Measurements from ENCODE around the gene CCDC24. TPM values are rescaled to one million over a fixed set of nuclear protein-coding genes. Genes with fewer than 3 reads are reported as not detected.

Gene CCDC24
- total RNA-seq, 1 experiment from 2014 or later, result 15.8 TPM

- DNase-seq (ENCODE audit: low spot score), result no peak
These were observed 28.4 kb upstream of the CCDC24 start for GRCh38 chr1:43963006-43963405.

- DNase-seq (ENCODE audit: low spot score), result no peak
These were observed 27.5 kb upstream of the CCDC24 start for GRCh38 chr1:43963890-43964289.

DNA sequence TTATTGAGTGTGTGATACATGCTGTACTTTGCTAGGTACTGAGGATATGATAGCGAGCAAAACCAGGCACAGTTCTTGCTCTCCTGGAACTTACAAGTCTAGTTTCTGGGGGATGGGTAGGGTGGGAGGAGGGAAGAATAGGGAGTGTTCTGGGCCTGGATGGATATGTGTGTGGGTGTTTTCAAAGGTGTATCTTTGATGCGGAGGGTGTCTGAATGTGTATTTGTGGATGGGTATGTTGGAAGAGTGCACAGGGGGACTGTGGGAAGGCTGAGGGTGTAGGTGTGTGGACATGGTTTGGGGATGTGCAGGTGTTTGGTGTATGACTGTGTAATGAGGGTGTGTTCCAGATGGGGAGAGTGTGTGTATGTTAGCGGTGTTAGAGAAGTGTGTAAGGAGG lies 26.1 kb upstream of the CCDC24 start:
- no peak for DNase-seq (ENCODE audit: low spot score)

GRCh38 chr1:43968348-43968948 lies 23.0 kb upstream of the CCDC24 start:
- no peak for DNase-seq (ENCODE audit: low spot score)

GRCh38 chr1:43969416-43969745 lies 22.0 kb upstream of the CCDC24 start:
- DNase-seq (ENCODE audit: low spot score), result no peak

DNA sequence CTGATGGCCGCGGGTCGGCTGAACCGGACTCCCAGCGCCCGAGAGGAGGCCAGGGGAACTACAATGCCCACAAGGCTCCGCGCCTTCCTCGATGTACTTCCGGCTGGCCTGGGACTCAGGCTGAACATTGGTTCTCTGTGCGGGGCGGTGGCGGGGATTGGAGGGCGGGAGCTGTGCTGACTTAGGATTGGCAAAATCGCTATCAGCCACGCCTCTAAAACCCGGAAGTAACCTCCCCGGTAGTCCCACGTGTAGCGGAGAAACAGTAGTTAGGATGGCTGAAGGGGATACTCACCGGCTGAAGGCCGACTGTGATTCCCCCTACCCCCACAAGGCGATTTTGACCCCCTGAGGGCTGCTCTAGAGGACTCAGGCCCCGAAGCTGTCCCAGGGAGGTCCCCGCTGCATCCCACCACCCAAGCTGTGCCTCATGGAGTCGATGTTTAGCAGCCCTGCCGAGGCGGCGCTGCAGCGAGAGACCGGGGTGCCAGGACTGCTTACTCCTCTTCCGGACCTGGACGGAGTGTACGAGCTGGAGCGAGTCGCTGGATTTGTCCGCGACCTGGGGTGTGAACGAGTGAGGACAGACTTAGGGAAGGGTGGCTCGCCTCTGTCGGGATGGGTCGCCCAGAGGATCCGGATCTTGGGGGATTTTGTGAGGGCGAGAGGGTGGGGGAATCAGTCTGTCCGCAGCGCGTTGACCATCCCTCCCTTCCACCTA lies 21.5 kb upstream of the CCDC24 start, which contains the start of gene DPH2:
TSS of gene DPH2 (plus strand) at position 265 of the 721 bp plus-strand sequence. CDS start at position 431, 166 bp downstream.
- peak; percentile 98 for DNase-seq (ENCODE audit: low spot score)

GRCh38 chr1:43970502-43970901 lies 20.9 kb upstream of the CCDC24 start:
- no peak for DNase-seq (ENCODE audit: low spot score)

- no peak for DNase-seq (ENCODE audit: low spot score)
These were observed 20.5 kb upstream of the CCDC24 start for GRCh38 chr1:43970911-43971310.

DNA sequence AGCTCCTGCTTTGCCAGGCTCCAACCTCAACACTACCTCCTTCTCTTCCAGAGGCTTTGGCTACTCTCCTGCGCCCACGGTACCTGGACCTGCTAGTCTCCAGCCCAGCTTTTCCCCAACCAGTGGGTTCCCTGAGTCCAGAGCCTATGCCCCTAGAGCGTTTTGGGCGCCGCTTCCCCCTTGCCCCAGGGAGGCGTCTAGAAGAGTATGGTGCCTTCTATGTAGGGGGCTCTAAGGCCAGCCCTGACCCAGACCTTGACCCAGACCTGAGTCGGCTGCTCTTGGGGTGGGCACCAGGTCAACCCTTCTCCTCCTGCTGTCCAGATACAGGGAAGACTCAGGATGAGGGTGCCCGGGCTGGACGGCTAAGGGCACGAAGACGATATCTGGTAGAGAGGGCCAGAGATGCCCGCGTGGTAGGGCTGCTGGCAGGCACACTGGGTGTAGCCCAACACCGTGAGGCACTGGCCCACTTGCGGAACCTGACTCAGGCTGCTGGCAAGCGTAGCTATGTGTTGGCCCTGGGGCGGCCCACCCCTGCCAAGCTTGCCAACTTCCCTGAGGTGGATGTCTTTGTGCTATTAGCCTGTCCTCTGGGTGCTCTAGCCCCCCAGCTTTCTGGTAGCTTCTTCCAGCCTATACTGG lies 19.9 kb upstream of the CCDC24 start:
- DNase-seq (ENCODE audit: low spot score), result no peak

GRCh38 chr1:43973981-43974442 lies 17.4 kb upstream of the CCDC24 start:
- no peak for DNase-seq (ENCODE audit: low spot score)

DNA sequence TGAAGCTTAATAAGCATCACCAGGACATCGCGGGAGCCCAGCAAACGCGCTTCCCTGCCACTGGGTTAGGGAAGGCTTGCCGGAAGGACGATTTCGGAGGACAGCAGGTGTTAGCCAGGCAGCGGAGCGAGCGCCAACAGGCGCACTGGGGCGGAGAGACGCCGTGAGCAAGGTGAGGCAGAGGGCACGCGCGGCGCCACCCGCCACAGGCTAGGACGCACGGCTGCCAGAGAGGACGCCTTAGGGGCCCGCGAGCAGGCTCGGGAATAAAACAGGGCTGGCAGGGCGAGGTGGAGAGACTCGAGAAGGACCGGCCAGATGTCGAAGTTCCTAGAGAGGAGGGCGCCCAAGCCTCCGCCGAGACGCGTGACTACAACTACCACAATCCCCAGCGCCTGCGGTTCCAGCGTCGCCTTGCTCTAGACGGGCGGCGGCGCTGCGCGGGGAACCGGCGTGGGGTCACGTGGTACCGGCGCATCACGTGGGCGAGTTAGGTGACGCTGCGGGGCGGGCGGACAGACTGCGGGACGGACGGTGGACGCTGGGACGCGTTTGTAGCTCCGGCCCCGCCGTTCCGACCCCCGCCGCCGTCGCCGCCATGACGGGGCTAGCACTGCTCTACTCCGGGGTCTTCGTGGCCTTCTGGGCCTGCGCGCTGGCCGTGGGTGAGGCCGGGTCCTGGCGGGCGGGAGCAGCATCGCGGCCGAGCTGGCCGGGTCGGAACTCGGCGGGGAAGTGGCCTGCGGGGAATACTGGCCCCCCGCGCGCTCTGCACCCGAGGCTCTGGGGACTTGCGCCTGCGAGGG lies 16.8 kb upstream of the CCDC24 start, which contains the start of gene ATP6V0B:
TSS of gene ATP6V0B (plus strand) at position 518 of the 806 bp plus-strand sequence. CDS start at position 599, 81 bp downstream.
- DNase-seq (ENCODE audit: low spot score), result peak; percentile 95

DNA sequence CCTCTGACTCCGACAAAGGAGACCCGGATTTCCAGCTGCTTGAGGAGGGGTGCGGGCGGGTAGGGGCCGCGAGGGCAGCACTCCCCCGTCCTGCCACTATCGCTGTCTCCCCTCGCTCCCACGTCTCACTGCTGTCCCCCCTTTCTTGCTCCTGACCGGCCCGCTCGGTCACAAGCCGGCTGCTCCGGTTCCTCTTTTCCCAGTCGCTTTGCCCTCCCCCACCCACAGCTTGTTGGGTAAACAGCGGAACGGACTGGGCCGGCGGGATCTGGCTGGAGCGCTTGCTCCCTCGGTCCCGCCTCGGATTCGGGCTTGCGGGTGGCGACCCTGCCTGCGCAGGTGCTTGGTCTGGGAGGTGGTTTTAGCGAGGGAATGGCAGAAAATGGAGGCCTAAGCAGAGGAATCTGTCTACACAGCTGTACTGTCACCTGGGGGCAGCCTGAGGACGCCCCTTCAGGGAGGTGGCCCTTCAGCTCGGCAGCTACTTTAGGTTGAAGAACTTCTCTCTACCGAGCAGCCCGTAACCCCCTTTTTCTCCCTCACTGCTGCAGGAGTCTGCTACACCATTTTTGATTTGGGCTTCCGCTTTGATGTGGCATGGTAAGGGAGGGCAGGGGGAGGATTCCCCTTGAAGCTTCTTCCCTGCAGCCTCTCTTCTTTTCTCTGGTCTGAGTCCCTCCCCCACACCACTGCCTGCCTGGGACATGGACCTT lies 16.0 kb upstream of the CCDC24 start:
- no peak for DNase-seq (ENCODE audit: low spot score)

GRCh38 chr1:43976045-43976444 lies 15.4 kb upstream of the CCDC24 start:
- DNase-seq (ENCODE audit: low spot score), result no peak

DNA sequence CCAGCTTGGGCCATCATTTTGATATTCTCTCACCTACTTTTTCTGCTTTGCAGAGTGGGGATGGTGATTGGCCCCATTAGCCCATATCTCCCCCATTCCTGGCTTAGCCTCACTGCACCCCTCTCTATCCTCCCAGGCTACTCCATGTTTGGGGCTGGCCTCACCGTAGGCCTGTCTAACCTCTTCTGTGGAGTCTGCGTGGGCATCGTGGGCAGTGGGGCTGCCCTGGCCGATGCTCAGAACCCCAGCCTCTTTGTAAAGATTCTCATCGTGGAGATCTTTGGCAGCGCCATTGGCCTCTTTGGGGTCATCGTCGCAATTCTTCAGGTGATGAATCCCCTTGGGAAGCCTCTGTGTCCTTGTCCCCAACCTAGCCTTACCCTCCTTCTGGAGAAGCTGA lies 14.5 kb upstream of the CCDC24 start:
- no peak for DNase-seq (ENCODE audit: low spot score)

DNA sequence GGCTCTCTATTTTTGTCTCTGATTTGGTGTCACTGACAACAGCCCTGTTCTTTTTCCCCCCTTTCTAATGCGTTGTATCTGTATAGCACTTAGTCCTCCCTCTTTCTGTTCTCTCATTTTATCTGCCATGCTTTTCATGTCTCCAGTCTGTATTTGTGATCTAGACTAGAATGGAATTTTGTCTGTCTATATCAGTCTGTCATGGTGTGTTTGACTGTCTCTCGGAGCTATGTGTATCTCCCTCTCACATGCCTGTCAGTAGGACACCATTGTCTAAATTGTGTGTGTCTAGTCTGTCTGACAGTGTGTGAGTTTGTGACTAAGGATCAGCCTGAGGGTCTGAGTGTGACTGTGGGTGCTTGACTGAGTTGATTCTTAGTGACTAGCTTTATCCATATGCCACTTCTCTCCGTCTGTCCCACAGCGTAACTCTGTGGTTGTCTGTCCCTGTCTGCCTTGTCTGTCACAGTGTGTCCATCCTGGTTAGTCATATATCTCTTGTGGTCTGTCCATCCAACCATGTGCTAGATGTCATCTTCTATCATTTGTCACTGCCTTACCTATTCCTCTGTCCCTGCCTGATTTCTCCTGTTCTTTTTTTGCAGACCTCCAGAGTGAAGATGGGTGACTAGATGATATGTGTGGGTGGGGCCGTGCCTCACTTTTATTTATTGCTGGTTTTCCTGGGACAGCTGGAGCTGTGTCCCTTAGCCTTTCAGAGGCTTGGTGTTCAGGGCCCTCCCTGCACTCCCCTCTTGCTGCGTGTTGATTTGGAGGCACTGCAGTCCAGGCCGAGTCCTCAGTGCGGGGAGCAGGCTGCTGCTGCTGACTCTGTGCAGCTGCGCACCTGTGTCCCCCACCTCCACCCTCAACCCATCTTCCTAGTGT lies 13.8 kb upstream of the CCDC24 start:
- DNase-seq (ENCODE audit: low spot score), result no peak

DNA sequence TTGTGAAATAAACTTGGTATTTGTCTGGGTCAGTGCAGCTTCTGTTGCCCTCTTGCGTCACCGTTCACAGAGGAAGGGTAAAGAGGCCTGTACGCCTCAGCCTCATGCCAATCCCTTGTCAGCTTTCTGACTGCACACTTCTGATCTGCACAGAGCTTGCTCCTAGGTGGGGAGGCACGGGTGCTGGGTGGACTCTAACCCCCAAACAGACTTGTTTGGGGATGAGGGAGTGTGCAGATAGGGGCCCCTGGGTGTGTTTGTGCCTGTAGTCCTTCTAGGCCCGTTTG lies 13.2 kb upstream of the CCDC24 start:
- no peak for DNase-seq (ENCODE audit: low spot score)

GRCh38 chr1:43978551-43979260 lies 12.7 kb upstream of the CCDC24 start, which contains the start of gene B4GALT2:
Gene B4GALT2 (plus strand): TSS chr1:43979210. CDS start chr1:43981161, 1,951 bp downstream.
- DNase-seq (ENCODE audit: low spot score), result peak; percentile 25

GRCh38 chr1:43979261-43979527 lies 12.2 kb upstream of the CCDC24 start:
- no peak for DNase-seq (ENCODE audit: low spot score)

- peak; percentile 61 for DNase-seq (ENCODE audit: low spot score)
These were observed 11.7 kb upstream of the CCDC24 start for GRCh38 chr1:43979528-43980254.
